ENCODE results near the gene INTS13.
A peak's percentile ranks its signal among the peaks of the same experiment; 100 is the strongest.
"Not testable (repeated sequence)": the region's sequence is repeated elsewhere in the genome, so short reads cannot be mapped to it uniquely, and the experiment has no call there.

INTS13 gene, protein sequence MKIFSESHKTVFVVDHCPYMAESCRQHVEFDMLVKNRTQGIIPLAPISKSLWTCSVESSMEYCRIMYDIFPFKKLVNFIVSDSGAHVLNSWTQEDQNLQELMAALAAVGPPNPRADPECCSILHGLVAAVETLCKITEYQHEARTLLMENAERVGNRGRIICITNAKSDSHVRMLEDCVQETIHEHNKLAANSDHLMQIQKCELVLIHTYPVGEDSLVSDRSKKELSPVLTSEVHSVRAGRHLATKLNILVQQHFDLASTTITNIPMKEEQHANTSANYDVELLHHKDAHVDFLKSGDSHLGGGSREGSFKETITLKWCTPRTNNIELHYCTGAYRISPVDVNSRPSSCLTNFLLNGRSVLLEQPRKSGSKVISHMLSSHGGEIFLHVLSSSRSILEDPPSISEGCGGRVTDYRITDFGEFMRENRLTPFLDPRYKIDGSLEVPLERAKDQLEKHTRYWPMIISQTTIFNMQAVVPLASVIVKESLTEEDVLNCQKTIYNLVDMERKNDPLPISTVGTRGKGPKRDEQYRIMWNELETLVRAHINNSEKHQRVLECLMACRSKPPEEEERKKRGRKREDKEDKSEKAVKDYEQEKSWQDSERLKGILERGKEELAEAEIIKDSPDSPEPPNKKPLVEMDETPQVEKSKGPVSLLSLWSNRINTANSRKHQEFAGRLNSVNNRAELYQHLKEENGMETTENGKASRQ

DNA sequence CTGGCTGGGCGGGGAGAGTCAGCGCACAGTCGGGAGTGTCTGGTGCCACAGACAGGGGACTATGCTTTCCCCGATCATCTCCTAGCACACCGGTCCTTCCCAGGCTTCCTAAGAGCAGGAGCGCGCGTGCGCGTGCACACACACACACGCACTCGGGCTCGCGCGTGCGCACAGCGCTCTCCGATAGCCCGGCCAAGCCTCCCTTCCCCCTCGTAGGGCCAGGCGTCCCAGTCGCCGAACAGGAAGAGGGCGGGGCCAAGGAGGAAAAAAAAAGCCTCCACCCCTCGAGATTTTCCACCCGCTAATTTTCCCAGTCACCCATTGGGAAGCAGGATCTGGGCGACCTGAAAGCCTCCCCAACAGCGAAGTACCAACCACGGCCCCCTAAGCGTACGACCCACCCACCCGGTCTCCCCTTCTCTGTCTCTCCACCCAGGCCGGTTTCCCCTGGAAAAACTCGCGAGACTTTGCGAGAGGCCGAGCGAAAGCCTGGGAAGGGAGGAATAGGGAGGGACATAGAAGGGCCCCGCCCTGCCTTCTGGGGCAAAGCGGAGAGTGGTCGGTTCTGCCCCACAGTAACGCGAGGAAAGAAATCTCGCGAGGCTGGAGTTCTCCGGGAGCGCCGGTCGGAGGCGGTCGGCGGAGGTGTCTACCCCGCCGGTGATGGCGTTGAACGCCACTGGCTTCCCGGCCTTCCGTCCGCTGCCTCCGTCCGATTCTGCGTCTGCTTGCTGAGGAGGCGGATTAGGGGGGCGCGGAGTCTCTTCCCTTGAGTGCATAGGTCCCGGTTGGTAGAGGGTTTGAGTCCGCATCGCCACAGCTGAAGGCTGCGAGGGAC is at the start of gene INTS13, which contains the start of gene FGFR1OP2:
INTS13 (minus strand) TSS at position 119 of the 838 bp plus-strand sequence. CDS start 1,178 bp downstream, outside the sequence.
FGFR1OP2 (plus strand) TSS at position 608 of the 838 bp plus-strand sequence. CDS start 15,689 bp downstream, outside the sequence.
- DNase-seq, result peak; percentile 95 to 97

DNA sequence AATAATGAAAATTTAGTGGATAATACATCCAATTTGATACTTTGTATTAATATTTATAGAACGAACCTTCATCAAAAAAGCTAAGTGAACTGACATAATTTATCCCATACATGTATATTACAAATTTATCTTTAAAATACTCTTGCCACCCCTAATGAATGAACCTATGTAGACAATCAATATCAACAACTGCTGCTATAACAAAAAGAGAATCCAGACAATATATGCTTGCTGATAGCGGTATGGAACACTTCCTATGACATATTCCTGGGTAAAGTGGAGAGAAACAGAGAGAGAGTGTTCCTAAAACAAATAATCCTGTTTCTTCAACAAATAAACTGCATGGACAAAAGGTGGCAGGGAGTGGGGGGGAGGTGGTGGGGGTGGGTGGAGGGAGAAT is 45.1 kb upstream of the INTS13 start:
- DNase-seq, result no peak

DNA sequence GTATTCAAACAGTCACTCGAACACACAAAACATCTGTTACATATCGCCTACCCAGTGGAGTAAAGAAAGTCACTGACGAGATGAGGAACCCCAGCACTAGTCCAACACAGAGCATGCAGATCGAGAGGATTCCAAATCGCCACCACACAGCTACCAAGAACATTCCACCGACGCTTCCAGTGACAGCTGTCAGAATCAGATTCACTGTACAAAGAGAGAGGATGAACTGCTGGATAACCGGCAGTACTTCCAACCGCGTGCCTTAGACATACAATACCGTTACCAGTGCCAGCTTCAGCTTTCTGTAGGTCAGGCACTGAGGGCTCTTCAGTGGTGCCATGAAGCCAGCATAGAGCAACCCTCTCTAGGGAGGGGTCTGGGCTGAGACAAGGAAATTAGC is 42.0 kb upstream of the INTS13 start:
- DNase-seq, result no peak

DNA sequence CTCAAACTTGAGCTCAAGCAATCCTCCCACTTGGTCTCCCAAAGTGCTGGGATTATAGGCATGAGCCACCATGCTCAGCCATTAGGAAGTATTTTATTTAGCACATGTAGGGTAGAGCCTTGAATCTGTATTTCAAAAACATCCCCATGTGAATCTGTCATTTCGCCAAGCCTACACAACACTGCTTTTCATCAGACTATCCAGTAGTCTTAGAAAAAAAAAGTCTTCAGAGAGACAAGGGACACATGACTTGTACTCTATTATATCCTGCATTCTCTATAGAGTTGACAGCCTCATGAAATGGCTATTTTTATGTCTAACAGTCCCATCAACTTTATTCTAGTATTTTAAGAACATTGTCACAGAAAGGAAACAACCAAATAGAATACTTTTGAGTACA is 41.0 kb upstream of the INTS13 start:
- DNase-seq, result no peak

DNA sequence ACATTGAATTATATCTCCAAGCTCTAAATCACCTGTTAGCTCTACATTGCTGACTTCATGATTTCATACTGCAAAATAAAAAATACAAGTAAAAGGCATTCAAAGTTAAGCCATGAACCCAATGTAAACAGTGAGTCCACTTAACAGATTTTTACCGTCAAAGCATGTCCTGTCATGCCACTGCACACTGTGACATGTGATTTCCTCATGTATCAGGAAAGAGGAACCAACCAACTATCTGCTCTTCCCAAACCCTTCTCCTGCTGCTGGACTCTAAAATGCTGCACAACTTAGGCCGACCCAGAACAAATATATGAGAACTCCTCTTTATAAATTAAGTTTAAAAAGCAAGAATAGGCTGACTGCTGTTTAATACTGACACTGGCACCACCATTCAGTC is 38.9 kb upstream of the INTS13 start:
- DNase-seq, result no peak

DNA sequence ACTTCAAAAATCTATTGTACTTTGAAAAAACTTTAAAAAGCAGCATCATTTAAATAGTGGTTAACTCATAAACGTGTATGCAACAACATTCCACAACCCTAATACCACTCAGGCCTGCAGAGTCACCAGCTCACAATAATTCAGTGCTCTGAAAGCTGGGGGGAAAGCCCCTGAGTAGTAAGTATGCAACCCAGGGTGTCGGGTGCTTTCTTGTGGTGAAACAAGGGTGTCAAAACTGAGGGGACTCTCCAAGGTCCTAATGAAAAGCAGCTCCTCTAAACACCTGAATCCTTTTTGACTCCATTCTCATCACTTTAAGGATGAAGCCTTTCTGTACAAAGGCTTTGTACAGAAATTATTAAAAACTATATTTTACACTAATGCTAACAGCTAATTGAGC is 34.2 kb upstream of the INTS13 start:
- peak; percentile 36 to 60 for DNase-seq

DNA sequence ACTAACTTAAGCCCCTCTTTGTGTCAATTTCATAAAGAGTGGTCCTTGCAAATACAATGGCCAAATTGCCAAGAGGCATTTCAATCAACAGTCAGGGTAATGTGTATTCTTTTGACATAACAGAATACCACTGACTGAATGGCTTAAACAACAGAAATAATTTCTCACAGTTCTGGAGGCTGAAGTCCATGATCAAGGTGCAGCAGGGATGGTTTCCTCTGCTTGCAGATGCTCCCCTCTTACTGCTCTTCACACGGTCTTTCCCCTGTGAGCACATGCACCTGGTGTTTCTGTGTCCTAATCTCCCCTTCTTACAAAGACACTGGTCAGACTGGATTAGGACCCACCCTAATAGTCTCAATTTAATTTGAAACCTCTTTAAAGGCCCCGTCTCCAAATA is 32.4 kb upstream of the INTS13 start:
- DNase-seq, result no peak

DNA sequence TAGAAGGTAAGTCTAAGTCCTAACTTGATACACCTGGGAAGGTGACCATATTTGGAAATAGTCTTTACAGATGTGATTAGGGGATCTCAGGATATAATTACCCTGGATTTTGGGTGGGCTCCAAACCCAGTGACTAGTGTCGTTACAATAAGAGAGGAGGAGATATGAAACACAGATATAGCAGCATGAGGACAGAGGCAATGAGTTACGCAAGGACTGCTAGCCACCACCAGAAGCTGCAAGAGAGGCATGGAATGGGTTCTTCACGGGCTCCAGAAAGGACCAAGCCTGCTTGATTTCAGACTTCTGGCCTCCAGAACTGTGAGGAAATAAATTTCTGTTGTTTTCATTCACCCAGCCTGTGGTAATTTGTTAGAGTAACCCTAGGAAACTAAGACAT is 29.1 kb upstream of the INTS13 start:
- DNase-seq, result no peak

DNA sequence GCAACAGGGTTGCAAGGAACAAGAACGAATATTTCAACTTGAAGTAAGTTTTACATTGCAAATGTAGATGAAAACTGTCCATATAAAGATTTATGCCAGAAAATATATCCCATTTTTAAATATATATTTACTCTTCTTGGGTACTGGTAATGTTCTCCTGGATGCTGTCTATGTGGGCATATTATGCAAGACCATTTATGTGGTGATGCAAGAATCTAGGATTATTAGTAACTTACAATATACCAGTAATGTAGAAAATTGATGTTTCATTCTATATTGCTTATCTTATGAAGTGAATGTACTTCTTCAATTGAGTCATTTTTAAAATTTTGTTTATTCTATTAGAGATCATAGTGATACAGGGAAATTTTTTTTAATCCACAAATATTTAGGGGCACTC is 25.6 kb upstream of the INTS13 start:
- no peak for DNase-seq

DNA sequence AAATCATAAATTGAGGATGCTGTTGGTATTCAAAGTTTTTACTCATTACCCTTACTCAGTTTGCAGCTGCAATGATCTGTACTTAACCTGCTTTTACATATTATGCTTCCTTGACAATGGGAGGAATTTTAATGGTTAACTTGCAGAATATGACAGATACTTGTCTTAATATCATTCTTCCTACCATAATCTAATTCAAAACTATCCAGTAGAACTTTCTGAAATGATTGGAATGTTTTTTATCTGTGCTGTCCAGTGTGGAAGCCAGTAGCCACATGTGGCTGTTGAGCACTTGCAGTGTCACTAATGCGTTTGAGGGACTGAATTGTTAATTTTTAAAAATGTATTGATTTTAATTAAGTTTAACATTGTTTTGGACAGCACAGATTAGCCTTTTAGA is 24.0 kb upstream of the INTS13 start:
- DNase-seq, result no peak

DNA sequence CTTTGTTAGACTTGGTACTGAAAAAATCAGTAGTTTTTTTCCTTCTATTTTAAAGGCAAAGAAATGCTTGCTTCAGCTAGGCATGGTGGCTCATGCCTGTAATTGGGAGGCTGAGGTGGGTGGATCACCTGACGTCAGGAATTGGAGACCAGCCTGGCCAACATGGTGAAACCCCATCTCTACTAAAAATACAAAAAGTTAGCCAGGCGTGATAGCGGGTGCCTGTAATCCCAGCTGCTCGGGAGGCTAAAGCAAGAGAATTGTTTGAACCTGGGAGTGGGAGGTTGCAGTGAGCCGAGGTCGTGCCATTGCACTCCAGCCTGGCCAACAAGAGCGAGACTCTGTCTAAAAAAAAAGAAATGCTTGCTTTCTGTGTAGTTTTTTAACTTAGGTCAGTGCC is 23.6 kb upstream of the INTS13 start:
- not testable (repeated sequence) for DNase-seq

DNA sequence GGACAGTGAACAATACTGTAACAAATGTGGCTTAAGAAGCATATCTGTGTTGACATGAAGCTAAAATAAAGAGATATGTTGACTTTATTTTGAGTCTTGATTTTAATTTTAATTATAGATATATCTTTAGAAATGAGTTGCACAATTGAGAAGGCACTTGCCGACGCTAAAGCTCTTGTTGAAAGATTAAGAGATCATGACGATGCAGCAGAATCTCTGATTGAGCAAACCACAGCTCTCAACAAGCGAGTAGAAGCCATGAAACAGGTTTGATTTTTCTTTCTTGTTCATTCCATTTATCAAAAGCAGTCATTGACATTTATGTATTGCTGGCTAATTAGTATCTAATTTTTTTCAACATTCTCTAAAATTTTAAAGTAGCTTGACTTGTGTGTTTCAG is 16.2 kb upstream of the INTS13 start:
- no peak for DNase-seq

DNA sequence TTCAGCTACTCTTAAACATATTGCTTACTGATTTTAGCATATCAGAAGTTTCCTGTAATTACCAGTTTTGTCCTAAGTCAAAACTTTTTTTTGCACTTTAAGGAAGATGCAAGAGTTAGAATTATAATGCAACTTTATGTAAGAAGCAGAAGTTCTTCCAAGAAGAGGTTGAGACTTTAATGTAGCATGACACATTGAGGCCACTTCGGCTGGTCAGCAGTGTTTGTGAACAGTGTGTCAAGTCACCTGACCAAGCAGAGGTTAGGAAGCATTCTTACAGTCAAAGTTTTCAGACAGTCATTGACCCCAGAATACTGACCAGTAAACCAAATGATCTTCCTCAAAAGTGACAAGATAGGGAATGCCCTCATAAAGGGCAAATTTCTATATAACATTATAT is 15.7 kb upstream of the INTS13 start:
- DNase-seq, result no peak

DNA sequence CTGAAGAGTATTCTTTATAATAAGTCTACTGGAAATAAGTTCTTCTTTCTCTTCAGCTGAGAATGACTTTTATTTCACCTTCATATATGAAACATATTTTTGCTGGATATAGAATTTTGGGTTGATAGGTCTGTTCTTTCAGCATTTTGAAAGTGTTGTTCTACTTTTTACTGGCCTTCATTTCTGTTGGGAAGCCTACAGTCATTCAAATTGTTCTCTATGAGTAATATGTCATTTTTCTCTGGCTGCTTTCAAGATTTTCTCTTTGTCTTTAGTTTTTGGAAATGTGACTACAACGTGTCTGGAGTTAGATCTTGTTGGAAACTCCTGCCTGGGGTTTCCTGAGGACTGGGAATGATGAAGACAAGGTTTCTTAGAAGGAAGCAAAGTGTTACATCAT is 10.5 kb upstream of the INTS13 start:
- no peak for DNase-seq

DNA sequence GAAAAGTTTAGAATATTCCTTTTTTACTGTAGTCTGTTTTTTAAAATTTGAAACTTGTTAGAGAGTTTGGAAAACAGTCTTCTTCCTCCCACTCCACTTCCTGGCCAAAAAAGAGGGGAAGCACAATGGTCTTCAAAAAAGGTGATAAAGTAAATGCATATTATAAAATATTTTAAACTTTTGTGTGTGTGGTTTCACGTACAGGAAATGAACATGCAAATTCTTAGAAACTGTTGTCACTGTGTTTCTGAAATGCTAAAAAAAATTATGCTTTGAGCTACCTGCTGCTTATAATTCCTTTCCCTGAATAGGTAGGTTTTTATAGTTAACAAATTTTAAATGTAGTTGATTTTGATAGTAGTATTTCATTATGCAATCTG is 3.4 kb upstream of the INTS13 start:
- no peak for DNase-seq

DNA sequence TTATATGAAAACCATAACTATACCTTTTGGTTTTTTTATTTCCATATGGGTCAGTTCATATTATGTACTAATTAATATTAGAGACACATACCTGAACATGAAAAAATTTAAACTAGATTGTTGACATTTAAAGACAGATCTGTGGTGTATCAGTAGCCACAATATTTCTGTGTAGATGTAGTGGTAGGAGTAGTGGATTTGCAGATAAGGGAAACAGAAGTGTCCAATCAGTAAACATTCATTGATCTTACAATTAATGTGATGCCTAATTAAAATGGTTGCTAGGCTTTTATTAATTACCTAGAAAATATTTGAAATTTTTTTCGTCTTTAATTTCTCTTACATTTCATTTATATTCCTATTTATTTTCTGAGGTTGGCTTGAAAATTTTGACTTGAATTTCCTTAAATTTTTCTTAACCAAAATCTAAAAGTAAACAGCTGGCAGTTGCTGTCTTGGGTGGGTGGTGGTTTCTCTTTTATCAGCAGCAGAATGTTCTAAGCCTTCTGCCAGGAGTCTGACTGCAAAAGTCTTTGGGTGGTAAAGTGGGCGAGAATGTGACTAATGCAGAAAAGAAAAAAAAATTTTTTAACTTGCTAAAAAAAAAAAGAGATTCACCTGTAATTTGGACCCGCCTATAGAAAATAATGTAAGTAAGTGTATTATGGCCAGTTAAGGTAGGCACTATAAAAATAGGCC is 2.9 kb upstream of the INTS13 start:
- peak in 1 of 2 experiments; percentile 39 for DNase-seq

DNA sequence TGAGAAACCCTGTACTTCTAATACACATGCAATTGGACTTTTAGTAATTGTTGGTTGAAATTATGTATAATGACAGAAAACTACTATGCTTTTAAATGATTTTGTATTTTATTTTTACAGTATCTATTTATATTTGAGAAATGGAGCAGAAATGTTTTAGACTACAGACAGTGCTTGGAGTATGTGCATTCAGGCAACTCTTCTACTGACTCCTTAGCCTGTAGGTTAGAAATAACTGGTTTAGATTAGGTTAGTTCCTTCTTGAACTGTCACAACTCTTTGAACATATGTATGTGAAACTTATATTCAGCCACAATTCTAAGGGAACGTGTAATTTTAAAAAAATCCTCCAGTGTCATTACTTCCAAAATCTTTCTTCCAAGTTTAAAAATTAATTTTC is 2.2 kb upstream of the INTS13 start:
- no peak for DNase-seq

DNA sequence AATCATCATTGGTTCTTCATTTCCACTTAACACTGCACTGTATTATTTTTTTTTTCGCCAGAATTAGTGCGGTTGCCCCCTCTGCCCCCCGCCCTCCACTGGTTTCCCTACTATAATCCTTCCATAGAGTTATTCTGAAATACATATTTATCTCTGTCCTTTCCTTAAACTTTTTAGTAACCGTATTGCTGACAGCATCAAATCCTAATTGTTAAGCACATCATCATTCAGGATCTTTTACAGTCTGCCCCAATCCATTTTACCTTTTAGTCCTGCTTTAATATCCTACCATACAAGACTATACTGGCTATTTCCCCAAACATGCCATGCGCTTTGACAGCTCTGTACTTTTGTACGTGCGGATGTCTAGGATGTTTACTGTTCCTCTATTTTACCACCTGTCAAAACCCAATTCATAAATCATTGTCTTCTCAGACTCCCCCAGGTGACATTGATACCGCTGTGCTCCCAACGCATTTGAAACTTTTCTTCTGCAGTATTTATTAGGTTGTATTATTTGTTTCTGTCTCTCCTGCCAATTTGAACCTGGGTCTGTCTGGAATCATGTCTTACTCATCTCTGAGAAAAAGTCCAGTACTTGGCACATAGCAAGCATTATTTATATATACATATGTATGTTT is 1.5 kb upstream of the INTS13 start:
- no peak for DNase-seq

DNA sequence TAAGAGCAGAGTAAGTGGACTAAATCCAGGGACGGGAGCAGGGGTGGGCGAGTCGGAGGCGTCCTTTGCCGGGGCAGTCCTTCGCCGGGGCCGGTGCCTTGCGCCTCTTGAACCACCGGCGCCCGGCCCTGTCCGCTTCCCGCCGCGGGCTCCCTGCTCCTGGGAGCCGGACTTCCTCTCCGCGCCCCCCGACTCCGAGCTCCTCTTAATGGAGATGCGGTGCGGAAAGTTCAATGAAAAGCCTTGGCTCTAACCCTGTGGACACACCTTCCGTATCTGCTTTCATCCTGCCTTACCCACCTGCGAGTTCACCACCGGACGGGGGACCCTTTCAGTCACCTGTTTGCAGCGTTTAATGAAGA is 901 bp upstream of the INTS13 start:
- DNase-seq, result no peak

DNA sequence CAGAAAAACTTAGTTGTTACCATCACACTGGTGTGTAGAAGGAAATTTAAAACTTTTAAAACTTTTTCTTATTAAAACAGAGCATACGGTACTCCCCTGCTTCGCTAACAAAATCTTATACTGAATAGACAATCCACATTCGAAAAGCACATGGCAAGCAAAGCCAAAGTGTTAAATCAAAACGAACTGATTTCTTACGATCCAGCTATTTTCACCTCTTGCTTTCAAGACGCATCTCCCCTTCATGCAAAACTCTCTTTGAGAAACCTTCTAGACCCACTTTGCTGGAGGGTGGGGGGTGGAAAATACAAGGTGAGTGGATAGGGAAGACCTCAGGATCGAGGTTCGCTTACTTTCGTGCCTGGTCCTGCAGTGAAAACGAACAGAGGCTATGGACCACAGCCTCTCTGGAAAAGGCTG is 328 bp downstream of the INTS13 start:
- DNase-seq, result no peak

DNA sequence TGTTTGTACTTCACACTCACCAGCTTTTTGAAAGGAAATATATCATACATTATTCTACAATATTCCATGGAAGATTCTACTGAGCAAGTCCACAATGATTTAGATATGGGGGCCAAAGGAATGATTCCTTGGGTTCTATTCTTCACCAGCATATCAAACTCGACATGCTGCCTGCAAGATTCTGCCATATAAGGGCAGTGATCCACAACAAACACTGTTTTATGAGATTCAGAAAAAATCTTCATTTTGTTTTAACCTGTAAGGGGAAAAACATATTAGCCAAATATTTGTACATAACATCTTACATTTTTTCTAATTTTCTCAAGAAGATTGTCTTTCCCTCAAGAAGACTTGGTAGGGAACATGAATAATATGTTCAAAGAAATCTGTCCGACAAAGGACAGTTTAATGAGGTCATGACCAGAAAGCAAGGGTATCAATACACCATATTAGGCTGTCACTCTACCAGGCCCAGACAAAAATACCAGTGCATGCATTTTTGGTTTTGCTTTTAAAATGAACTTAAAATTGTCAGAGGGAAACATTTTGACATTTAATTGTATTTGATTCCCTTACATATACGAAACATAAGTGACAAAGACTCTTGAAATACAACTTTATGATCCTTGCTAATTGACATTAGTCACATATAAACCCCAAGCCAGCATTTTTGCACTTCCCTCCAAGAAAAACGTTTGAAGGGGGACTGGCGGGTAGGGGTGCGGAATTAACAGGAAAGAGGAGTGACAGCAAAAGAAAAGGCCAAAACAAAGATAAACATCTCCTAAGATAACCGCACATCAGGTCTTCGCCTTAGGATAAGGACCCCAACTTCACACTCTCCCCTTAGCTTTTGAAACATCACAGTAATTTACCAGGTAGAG is 980 bp downstream of the INTS13 start:
- DNase-seq, result no peak

Data from stimulated activated CD4-positive, alpha-beta T cell treated with anti-CD3 and anti-CD28 coated beads, Interleukin-4, amount 100 ng/mL, for 4 hours (primary cell).